Transverse colon (tissue), 4 donors: ENCODE measurements around the gene PRIMA1.

Source experiments
- EP300 ChIP-seq: sonication (generic); formaldehyde crosslinking; IDR thresholded peaks from one replicate; pipeline ENCODE4 v1.6.1; 2017; ENCODE audit warnings: antibody characterized with exemption, low read depth
- POLR2A ChIP-seq: fragments of 450-650 bp; IDR thresholded peaks from one replicate; pipeline ENCODE4 v1.6.1; 2016; ENCODE audit warnings: antibody characterized with exemption, mild to moderate bottlenecking, moderate library complexity
- POLR2AphosphoS5 ChIP-seq, 3 donors: sonication (generic); formaldehyde crosslinking; IDR thresholded peaks; one replicate each; pipeline ENCODE4 v1.6.1; 2016; ENCODE audit warnings: antibody characterized with exemption in 3 of 3
- TF ChIP-seq, protein P1 (sequence below), 5 experiments: fragments of 200-600 bp in 3 of 5; fragments of 450-650 bp in 2 of 5; sonication (generic) in 3 of 5; IDR thresholded peaks; 1 replicate in 2 of 5; 2 replicates in 3 of 5; pipeline ENCODE4 v1.5.1; 2016 to 2017; ENCODE audit warnings: antibody characterized with exemption in 5 of 5, inconsistent platforms in 3 of 5, mild to moderate bottlenecking in 2 of 5, moderate library complexity in 1 of 5

DNA sequence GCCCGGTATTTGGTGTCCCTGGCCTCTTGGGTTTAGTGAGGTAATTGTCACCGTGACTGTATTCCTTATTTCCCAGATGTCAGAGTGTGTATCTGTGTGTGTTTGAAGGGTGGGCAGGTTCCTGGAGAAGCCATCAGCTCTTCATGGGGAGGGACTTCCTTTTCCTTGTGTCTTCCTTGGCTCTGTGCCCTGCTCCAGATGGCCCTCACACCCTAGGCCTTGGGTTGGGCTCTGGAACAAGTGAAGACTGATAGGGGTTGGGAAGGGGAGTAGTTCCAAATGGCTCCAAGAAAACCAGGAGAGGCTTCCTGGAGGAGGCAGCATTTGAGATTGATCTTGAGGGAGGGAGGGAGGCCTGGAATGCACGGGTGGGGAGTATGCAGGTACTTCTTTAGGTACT, 43.8 kb upstream of the PRIMA1 start:
- TF ChIP-seq, protein P1, sequence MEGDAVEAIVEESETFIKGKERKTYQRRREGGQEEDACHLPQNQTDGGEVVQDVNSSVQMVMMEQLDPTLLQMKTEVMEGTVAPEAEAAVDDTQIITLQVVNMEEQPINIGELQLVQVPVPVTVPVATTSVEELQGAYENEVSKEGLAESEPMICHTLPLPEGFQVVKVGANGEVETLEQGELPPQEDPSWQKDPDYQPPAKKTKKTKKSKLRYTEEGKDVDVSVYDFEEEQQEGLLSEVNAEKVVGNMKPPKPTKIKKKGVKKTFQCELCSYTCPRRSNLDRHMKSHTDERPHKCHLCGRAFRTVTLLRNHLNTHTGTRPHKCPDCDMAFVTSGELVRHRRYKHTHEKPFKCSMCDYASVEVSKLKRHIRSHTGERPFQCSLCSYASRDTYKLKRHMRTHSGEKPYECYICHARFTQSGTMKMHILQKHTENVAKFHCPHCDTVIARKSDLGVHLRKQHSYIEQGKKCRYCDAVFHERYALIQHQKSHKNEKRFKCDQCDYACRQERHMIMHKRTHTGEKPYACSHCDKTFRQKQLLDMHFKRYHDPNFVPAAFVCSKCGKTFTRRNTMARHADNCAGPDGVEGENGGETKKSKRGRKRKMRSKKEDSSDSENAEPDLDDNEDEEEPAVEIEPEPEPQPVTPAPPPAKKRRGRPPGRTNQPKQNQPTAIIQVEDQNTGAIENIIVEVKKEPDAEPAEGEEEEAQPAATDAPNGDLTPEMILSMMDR (IDR thresholded peaks at IDR 0.05): no peak
- TF ChIP-seq EP300 (no peak), POLR2AphosphoS5 (IDR thresholded peaks at IDR 0.05) (no peak), POLR2A (no peak)
